PC-3 (cell line): ENCODE results near the gene CEP290. TPM values are rescaled to one million over a fixed set of nuclear protein-coding genes. Genes with fewer than 3 reads are reported as not detected.

ENCODE experiments used
- ATAC-seq: fragments of 200-7000 bp; cut with Tn5 transposase; 2 replicates; pipeline ENCODE4 v1.9.1; 2020; ENCODE audit warnings: mild to moderate bottlenecking, moderate library complexity
- BruUV-seq: library from RNA; stranded (reverse); fragments of 400-500 nt; replicated peaks from 2 replicates; lab custom pipeline; 2021; lab: Mats Ljungman, UMichigan
- CTCF ChIA-PET: fragments of 300-600 bp; sonication (Branson Sonifier 250); formaldehyde crosslinking; loops from one replicate; lab custom pipeline; 2022; ENCODE audit warnings: antibody characterized with exemption; lab: Charles Lee
- POLR2A ChIA-PET: fragments of 300-600 bp; sonication (Branson Sonifier 250); formaldehyde crosslinking; loops from one replicate; lab custom pipeline; 2022; ENCODE audit warnings: antibody characterized with exemption; ENCODE audit not compliant: unreplicated experiment; lab: Charles Lee
- DNase-seq: peaks from one replicate; pipeline ENCODE4 v3.0.0-alpha.2; 2015
- H2AFZ ChIP-seq: fragments of 300-600 bp; sonication (generic); 2 replicates; pipeline ENCODE4 v1.6.0; 2016; ENCODE audit warnings: antibody characterized with exemption, low read length
- H3F3A ChIP-seq: fragments of 300-600 bp; sonication (generic); one replicate; pipeline ENCODE4 v1.6.0; 2017; ENCODE audit warnings: antibody characterized with exemption, low read length, control low read depth, mild to moderate bottlenecking; ENCODE audit not compliant: unreplicated experiment
- H3K27ac ChIP-seq: fragments of 300-600 bp; sonication (generic); 2 replicates; pipeline ENCODE4 v1.5.1; 2016; ENCODE audit warnings: mild to moderate bottlenecking, low read length
- H3K27me3 ChIP-seq: fragments of 300-600 bp; sonication (generic); 2 replicates; pipeline ENCODE4 v1.6.1; 2016; ENCODE audit warnings: low read length, mixed read lengths
- H3K36me3 ChIP-seq: fragments of 300-600 bp; sonication (generic); 2 replicates; pipeline ENCODE4 v1.6.1; 2016; ENCODE audit warnings: low read depth, mixed run types, low read length, mixed read lengths
- H3K4me1 ChIP-seq: fragments of 300-600 bp; sonication (generic); 2 replicates; pipeline ENCODE4 v1.5.1; 2016; ENCODE audit warnings: low read length; ENCODE audit not compliant: insufficient read depth
- H3K4me2 ChIP-seq: fragments of 300-600 bp; sonication (generic); 2 replicates; pipeline ENCODE4 v1.6.0; 2016; ENCODE audit warnings: low read length
- H3K4me3 ChIP-seq: fragments of 300-600 bp; sonication (generic); 2 replicates; pipeline ENCODE4 v1.5.1; 2016; ENCODE audit warnings: mild to moderate bottlenecking, low read length, mixed read lengths
- H3K79me2 ChIP-seq: fragments of 300-600 bp; sonication (generic); 2 replicates; pipeline ENCODE4 v1.6.1; 2017; ENCODE audit warnings: low read length, mixed read lengths
- H3K9ac ChIP-seq: fragments of 300-600 bp; sonication (generic); 2 replicates; pipeline ENCODE4 v1.6.0; 2016; ENCODE audit warnings: mild to moderate bottlenecking, low read length
- H3K9me2 ChIP-seq: fragments of 300-600 bp; sonication (generic); replicated peaks from 2 replicates; pipeline ENCODE4 v1.6.1; 2016; ENCODE audit warnings: mixed run types, low read length, mixed read lengths
- H3K9me3 ChIP-seq: fragments of 300-600 bp; sonication (generic); 2 replicates; pipeline ENCODE4 v1.6.1; 2016; ENCODE audit warnings: low read length, mixed read lengths
- H4K20me1 ChIP-seq: fragments of 300-600 bp; sonication (generic); 2 replicates; pipeline ENCODE4 v1.6.1; 2016; ENCODE audit warnings: low read length, mixed read lengths
- CTCF ChIP-seq: fragments of 300-600 bp; sonication (generic); conservative IDR thresholded peaks from 2 replicates; pipeline ENCODE4 v1.5.1; 2017; ENCODE audit warnings: antibody characterized with exemption, low read depth, mild to moderate bottlenecking, low read length
- EZH2 ChIP-seq: fragments of 300-600 bp; sonication (generic); IDR thresholded peaks from one replicate; pipeline ENCODE4 v1.6.1; 2017; ENCODE audit warnings: antibody characterized with exemption, mild to moderate bottlenecking, low read length; ENCODE audit not compliant: unreplicated experiment
- EZH2phosphoT487 ChIP-seq: fragments of 300-600 bp; sonication (generic); IDR thresholded peaks from 2 replicates; pipeline ENCODE4 v1.6.1; 2018; ENCODE audit warnings: mild to moderate bottlenecking, antibody characterized with exemption, low read length, borderline replicate concordance
- intact Hi-C: fragments of 100-400 bp; cut with micrococcal nuclease; formaldehyde crosslinking; loops from 2 replicates; pipeline ENCODE4 v1.9.0; 2023
- total RNA-seq: library from RNA; depleted of rRNA; stranded (reverse); fragments of >200 nt; gene quantifications from 2 replicates; pipeline ENCODE4 v1.2.3, GENCODE V29; 2014

Gene CEP290
- total RNA-seq, 1 experiment from 2014 or later = 9.7 TPM

GRCh38 chr12:88092771-88093170, 49.1 kb downstream of the CEP290 start:
- Histone ChIP-seq H3F3A (no peaks in the 10 kb centered on the region), H3K27ac (no peak overlapping the region), H3K27me3 (no peaks in the 10 kb centered on the region), H3K9me2 (no peaks in the 10 kb centered on the region), H3K4me3 (no peak overlapping the region), H3K79me2 (no peaks in the 10 kb centered on the region), H3K4me1 (no peaks in the 10 kb centered on the region), H4K20me1 (no peaks in the 10 kb centered on the region), H2AFZ (no peak overlapping the region), H3K9me3 (no peaks in the 10 kb centered on the region), H3K36me3 (peaks cover 5% of the 10 kb centered on the region), H3K4me2 (no peak overlapping the region), H3K9ac (no peak overlapping the region)
- no peak for TF ChIP-seq EZH2phosphoT487
- no peak for TF ChIP-seq EZH2
- TF ChIP-seq CTCF = no peak
- intact Hi-C loops = no loop called here
- DNase-seq (no peak), ATAC-seq (no peak)
- POLR2A ChIA-PET = no interaction called here
- CTCF ChIA-PET = no interaction called here
- no TSS peak for BruUV-seq

- no peak overlapping the region for H3K4me3 ChIP-seq
- no peak overlapping the region for H2AFZ ChIP-seq
- ChIA-PET POLR2A (no interaction called here), CTCF (no interaction called here)
- no peaks in the 10 kb centered on the region for H3K9me2 ChIP-seq
- no TSS peak for BruUV-seq
- no peak overlapping the region for H3K27ac ChIP-seq
- ATAC-seq (no peak), DNase-seq (no peak)
- H4K20me1 ChIP-seq = no peaks in the 10 kb centered on the region
- TF ChIP-seq CTCF = no peak
- no peak for TF ChIP-seq EZH2phosphoT487
- no peak for TF ChIP-seq EZH2
- no peaks in the 10 kb centered on the region for H3K27me3 ChIP-seq
- H3K4me2 ChIP-seq = no peak overlapping the region
- no peak overlapping the region for H3K9ac ChIP-seq
- no peaks in the 10 kb centered on the region for H3F3A ChIP-seq
- H3K79me2 ChIP-seq = no peaks in the 10 kb centered on the region
- peaks cover 12% of the 10 kb centered on the region for H3K36me3 ChIP-seq
- no peaks in the 10 kb centered on the region for H3K9me3 ChIP-seq
- H3K4me1 ChIP-seq = no peaks in the 10 kb centered on the region
- intact Hi-C loops = no loop called here
Measured at GRCh38 chr12:88084210-88084609, 57.7 kb downstream of the CEP290 start.

- H2AFZ ChIP-seq = no peak overlapping the region
- no peak for ATAC-seq
- no peak overlapping the region for H3K27ac ChIP-seq
- ChIA-PET CTCF (no interaction called here), POLR2A (no interaction called here)
- H3K27me3 ChIP-seq = no peaks in the 10 kb centered on the region
- H3K9me3 ChIP-seq = no peaks in the 10 kb centered on the region
- no peaks in the 10 kb centered on the region for H3K9me2 ChIP-seq
- no peak for DNase-seq
- intact Hi-C loops = no loop called here
- TF ChIP-seq EZH2phosphoT487 (no peak), EZH2 (no peak), CTCF (no peak)
- H3K4me1 ChIP-seq = no peaks in the 10 kb centered on the region
- no peak overlapping the region for H3K4me2 ChIP-seq
- H3K9ac ChIP-seq = no peak overlapping the region
- peaks cover 10% of the 10 kb centered on the region; the same call in 1 of the 2 replicates for H3K36me3 ChIP-seq
- no peaks in the 10 kb centered on the region for H3K79me2 ChIP-seq
- H4K20me1 ChIP-seq = no peaks in the 10 kb centered on the region
- H3F3A ChIP-seq = no peaks in the 10 kb centered on the region
- BruUV-seq = no TSS peak
- H3K4me3 ChIP-seq = no peak overlapping the region
Measured at GRCh38 chr12:88083634-88084033, 58.3 kb downstream of the CEP290 start.
